SK-N-SH treated with all-trans-retinoic acid at 6 μM for 48 hours (cell line): ENCODE data around the gene QARS1.

Experiments
- ATAC-seq: fragments of 200-7000 bp; cut with Tn5 transposase; 3 replicates; pipeline ENCODE4 v1.9.1; 2020; ENCODE audit warnings: mild to moderate bottlenecking, moderate library complexity
- ARNTL ChIP-seq: fragments of 450-650 bp; formaldehyde crosslinking; IDR thresholded peaks from 2 replicates; pipeline ENCODE4 v1.5.0; 2020; ENCODE audit warnings: low read depth, mild to moderate bottlenecking, moderate library complexity, borderline replicate concordance
- CSDC2 ChIP-seq: fragments of 250-450 bp; sonication (Bioruptor Pico); IDR thresholded peaks from 2 replicates; pipeline ENCODE4 v1.5.0; 2020; ENCODE audit warnings: mild to moderate bottlenecking, moderate library complexity
- ESRRG ChIP-seq: fragments of 250-450 bp; sonication (Bioruptor Pico); IDR thresholded peaks from 2 replicates; pipeline ENCODE4 v1.6.1; 2021; ENCODE audit warnings: mild to moderate bottlenecking
- OSR1 ChIP-seq: fragments of 250-450 bp; sonication (Bioruptor Pico); IDR thresholded peaks from 2 replicates; pipeline ENCODE4 v1.8.0; 2022; ENCODE audit warnings: moderate library complexity, mild to moderate bottlenecking, inconsistent platforms
- PPARA ChIP-seq: fragments of 250-450 bp; sonication (Bioruptor Pico); IDR thresholded peaks from 2 replicates; pipeline ENCODE4 v1.5.0; 2020; ENCODE audit warnings: mild to moderate bottlenecking, borderline replicate concordance
- RARB ChIP-seq: fragments of 250-450 bp; sonication (Bioruptor Pico); IDR thresholded peaks from 2 replicates; pipeline ENCODE4 v1.8.0; 2021; ENCODE audit warnings: mild to moderate bottlenecking, moderate library complexity
- SNAI2 ChIP-seq: fragments of 250-450 bp; sonication (Bioruptor Pico); IDR thresholded peaks from 2 replicates; pipeline ENCODE4 v1.5.0; 2020; ENCODE audit warnings: mild to moderate bottlenecking, moderate library complexity
- TCF4 ChIP-seq: fragments of 250-450 bp; sonication (Bioruptor Pico); IDR thresholded peaks from 2 replicates; pipeline ENCODE4 v1.8.0; 2021; ENCODE audit warnings: mild to moderate bottlenecking, moderate library complexity, borderline replicate concordance
- TOX ChIP-seq: fragments of 250-450 bp; sonication (Bioruptor Pico); IDR thresholded peaks from 2 replicates; pipeline ENCODE4 v1.8.0; 2021; ENCODE audit warnings: mild to moderate bottlenecking, moderate library complexity, borderline replicate concordance
- ZFP3 ChIP-seq: fragments of 250-450 bp; sonication (Bioruptor Pico); IDR thresholded peaks from 2 replicates; pipeline ENCODE4 v1.5.0; 2020; ENCODE audit warnings: mild to moderate bottlenecking, moderate library complexity
- ZFP30 ChIP-seq: fragments of 450-650 bp; formaldehyde crosslinking; IDR thresholded peaks from 2 replicates; pipeline ENCODE4 v1.5.0; 2022; ENCODE audit warnings: mild to moderate bottlenecking, moderate library complexity
- ZNF565 ChIP-seq: fragments of 450-650 bp; formaldehyde crosslinking; conservative IDR thresholded peaks from 2 replicates; pipeline ENCODE4 v1.5.0; 2020; ENCODE audit warnings: low read depth, mild to moderate bottlenecking, moderate library complexity
- ZNF70 ChIP-seq: fragments of 450-650 bp; formaldehyde crosslinking; IDR thresholded peaks from 2 replicates; pipeline ENCODE4 v1.5.0; 2020; ENCODE audit warnings: mild to moderate bottlenecking, moderate library complexity
- ZNF8 ChIP-seq: fragments of 450-650 bp; formaldehyde crosslinking; IDR thresholded peaks from 2 replicates; pipeline ENCODE4 v1.5.0; 2020; ENCODE audit warnings: mild to moderate bottlenecking, moderate library complexity
- TF ChIP-seq, protein P1 (sequence below): fragments of 250-450 bp; sonication (Bioruptor Pico); IDR thresholded peaks from 2 replicates; pipeline ENCODE4 v1.5.1; 2021; ENCODE audit warnings: mild to moderate bottlenecking, moderate library complexity
- TF ChIP-seq, protein P2 (sequence below): fragments of 250-450 bp; sonication (Bioruptor Pico); IDR thresholded peaks from 2 replicates; pipeline ENCODE4 v1.5.1; 2020; ENCODE audit warnings: low read depth, mild to moderate bottlenecking, moderate library complexity
- TF ChIP-seq, protein P3 (sequence below): fragments of 250-450 bp; sonication (Bioruptor Pico); IDR thresholded peaks from 2 replicates; pipeline ENCODE4 v1.8.0; 2020; ENCODE audit warnings: mild to moderate bottlenecking, moderate library complexity, borderline replicate concordance
- TF ChIP-seq, protein P4 (sequence below): fragments of 250-450 bp; sonication (Bioruptor Pico); IDR thresholded peaks from 2 replicates; pipeline ENCODE4 v1.8.0; 2021; ENCODE audit warnings: low read depth, mild to moderate bottlenecking, moderate library complexity, borderline replicate concordance

The QARS1 gene

DNA sequence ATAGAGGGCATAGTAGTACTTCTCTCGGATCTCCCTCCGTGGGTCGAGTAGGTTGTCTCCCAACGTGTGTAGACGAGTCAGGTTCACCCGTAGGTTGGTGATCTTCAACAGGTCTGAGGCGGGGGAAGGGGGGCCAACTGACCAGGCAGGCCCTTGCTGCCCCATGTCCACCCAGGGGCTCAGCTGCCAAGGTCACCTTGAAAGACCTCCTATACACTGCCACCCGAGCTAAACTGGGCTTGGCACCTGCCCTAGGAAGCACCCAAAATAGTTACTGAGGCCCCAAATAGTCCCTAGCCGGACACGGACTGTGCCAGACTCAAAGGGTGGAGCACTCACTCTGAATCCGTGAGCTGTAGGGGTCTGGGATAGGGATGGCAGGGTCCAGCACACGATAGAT, 26.5 kb upstream of the QARS1 start:
- TF ChIP-seq OSR1 (no peak), CSDC2 (CRISPR knock-in tag) (no peak), ZNF565 (CRISPR knock-in tag) (no peak), PPARA (CRISPR knock-in tag) (no peak), ZFP3 (CRISPR knock-in tag) (no peak), ZNF8 (CRISPR knock-in tag) (no peak), RARB (CRISPR knock-in tag) (no peak), TCF4 (CRISPR knock-in tag) (no peak), ARNTL (CRISPR knock-in tag) (no peak), ZFP30 (CRISPR knock-in tag) (no peak)
- TF ChIP-seq, protein P1, sequence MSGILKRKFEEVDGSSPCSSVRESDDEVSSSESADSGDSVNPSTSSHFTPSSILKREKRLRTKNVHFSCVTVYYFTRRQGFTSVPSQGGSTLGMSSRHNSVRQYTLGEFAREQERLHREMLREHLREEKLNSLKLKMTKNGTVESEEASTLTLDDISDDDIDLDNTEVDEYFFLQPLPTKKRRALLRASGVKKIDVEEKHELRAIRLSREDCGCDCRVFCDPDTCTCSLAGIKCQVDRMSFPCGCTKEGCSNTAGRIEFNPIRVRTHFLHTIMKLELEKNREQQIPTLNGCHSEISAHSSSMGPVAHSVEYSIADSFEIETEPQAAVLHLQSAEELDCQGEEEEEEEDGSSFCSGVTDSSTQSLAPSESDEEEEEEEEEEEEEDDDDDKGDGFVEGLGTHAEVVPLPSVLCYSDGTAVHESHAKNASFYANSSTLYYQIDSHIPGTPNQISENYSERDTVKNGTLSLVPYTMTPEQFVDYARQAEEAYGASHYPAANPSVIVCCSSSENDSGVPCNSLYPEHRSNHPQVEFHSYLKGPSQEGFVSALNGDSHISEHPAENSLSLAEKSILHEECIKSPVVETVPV (CRISPR knock-in tag): no peak
- TF ChIP-seq, protein P2, sequence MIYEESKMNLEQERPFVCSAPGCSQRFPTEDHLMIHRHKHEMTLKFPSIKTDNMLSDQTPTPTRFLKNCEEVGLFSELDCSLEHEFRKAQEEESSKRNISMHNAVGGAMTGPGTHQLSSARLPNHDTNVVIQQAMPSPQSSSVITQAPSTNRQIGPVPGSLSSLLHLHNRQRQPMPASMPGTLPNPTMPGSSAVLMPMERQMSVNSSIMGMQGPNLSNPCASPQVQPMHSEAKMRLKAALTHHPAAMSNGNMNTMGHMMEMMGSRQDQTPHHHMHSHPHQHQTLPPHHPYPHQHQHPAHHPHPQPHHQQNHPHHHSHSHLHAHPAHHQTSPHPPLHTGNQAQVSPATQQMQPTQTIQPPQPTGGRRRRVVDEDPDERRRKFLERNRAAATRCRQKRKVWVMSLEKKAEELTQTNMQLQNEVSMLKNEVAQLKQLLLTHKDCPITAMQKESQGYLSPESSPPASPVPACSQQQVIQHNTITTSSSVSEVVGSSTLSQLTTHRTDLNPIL: no peak
- TF ChIP-seq, protein P3, sequence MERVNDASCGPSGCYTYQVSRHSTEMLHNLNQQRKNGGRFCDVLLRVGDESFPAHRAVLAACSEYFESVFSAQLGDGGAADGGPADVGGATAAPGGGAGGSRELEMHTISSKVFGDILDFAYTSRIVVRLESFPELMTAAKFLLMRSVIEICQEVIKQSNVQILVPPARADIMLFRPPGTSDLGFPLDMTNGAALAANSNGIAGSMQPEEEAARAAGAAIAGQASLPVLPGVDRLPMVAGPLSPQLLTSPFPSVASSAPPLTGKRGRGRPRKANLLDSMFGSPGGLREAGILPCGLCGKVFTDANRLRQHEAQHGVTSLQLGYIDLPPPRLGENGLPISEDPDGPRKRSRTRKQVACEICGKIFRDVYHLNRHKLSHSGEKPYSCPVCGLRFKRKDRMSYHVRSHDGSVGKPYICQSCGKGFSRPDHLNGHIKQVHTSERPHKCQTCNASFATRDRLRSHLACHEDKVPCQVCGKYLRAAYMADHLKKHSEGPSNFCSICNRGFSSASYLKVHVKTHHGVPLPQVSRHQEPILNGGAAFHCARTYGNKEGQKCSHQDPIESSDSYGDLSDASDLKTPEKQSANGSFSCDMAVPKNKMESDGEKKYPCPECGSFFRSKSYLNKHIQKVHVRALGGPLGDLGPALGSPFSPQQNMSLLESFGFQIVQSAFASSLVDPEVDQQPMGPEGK (CRISPR knock-in tag): no peak
- no peak for ATAC-seq

DNA sequence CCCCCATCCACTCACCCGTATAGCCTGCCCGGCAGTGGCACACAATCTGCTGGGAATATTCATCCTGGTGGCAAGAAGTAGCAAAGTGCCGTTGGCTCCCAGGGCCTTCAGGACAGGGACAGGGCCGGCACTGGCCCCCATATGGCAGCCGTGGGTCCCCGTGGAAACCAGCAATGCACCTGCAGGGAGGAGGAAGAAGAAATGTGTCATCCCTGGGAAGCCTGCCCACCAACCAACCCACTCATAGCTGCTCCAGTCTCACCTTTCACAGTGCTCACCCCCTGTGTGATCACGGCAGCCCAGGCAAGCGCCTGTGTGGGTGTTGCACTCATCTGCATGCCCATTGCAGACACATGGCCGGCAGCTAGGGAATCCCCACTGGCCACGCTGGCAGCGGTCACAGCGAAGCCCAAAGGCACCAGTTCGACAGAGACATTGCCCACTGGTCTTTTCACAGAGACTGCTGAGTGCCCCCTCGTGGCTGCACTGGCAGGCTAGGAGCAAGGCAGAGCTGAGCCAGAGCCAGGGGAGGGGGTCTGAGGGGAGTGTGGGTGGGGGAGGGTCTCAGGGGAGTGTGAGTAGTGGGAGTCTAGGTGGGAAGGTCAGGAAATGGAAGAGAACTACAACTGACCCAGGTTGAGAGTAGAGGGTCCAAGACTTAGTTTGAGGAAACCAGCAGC, 20.6 kb upstream of the QARS1 start:
- no peak for ATAC-seq
- TF ChIP-seq SNAI2 (CRISPR knock-in tag) (no peak), ZFP30 (CRISPR knock-in tag) (no peak), TCF4 (CRISPR knock-in tag) (no peak)
- TF ChIP-seq, protein P3 (CRISPR knock-in tag): no peak
- TF ChIP-seq, protein P2: no peak
- TF ChIP-seq, protein P4, sequence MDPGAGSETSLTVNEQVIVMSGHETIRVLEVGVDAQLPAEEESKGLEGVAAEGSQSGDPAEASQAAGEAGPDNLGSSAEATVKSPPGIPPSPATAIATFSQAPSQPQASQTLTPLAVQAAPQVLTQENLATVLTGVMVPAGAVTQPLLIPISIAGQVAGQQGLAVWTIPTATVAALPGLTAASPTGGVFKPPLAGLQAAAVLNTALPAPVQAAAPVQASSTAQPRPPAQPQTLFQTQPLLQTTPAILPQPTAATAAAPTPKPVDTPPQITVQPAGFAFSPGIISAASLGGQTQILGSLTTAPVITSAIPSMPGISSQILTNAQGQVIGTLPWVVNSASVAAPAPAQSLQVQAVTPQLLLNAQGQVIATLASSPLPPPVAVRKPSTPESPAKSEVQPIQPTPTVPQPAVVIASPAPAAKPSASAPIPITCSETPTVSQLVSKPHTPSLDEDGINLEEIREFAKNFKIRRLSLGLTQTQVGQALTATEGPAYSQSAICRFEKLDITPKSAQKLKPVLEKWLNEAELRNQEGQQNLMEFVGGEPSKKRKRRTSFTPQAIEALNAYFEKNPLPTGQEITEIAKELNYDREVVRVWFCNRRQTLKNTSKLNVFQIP (CRISPR knock-in tag): no peak

DNA sequence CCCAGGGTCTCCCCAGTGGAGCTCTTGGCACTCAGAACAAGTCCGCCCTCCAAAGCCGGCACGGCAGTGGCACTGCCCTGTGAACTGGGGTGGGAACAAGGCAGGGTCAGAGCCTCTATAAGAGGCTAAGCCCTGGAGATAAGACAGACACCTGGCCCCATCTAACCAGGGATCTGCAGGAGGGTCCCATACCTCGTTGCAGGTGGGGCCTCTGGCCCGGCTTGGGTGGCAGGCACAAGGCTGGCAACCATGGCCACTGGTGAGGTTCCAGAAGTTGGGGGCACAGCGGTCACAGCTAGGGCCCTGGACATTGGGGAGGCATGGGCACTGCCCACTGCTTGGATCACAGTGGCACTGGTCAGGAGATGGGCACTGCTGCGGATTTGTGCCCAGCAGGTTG, 19.6 kb upstream of the QARS1 start:
- ATAC-seq: no peak
- TF ChIP-seq ZNF70 (CRISPR knock-in tag) (no peak), TOX (no peak), ARNTL (CRISPR knock-in tag) (no peak), ESRRG (CRISPR knock-in tag) (no peak), ZNF8 (CRISPR knock-in tag) (no peak), SNAI2 (CRISPR knock-in tag) (no peak)
- TF ChIP-seq, protein P4 (CRISPR knock-in tag): no peak
- TF ChIP-seq, protein P2: no peak
